Activated CD8-positive, alpha-beta memory T cell treated with anti-CD3 and anti-CD28 coated beads, Interleukin-2, amount 50 U/mL, for 4 hours (primary cell): ENCODE measurements around the gene PHAX.
"Not testable (repeated sequence)": the region's sequence is repeated elsewhere in the genome, so short reads cannot be mapped to it uniquely, and the experiment has no call there.

Source experiments
- DNase-seq: peaks from one replicate; pipeline ENCODE4 v3.0.0-alpha.2; 2020

PHAX gene

GRCh38 chr5:126605525-126605924 lies 4.8 kb downstream of the PHAX start:
- DNase-seq = no peak

GRCh38 chr5:126610160-126610559 lies 9.4 kb downstream of the PHAX start:
- no peak for DNase-seq

GRCh38 chr5:126610616-126611015 lies 9.9 kb downstream of the PHAX start:
- no peak for DNase-seq

GRCh38 chr5:126613941-126614592 lies 13.3 kb downstream of the PHAX start:
- no peak for DNase-seq

GRCh38 chr5:126615286-126615685 lies 14.5 kb downstream of the PHAX start:
- no peak for DNase-seq

- DNase-seq = not testable (repeated sequence)
Observed at GRCh38 chr5:126617603-126618002, 16.9 kb downstream of the PHAX start.

GRCh38 chr5:126619781-126620180 lies 19.0 kb downstream of the PHAX start:
- no peak for DNase-seq

GRCh38 chr5:126624534-126624933 lies 23.8 kb downstream of the PHAX start:
- no peak for DNase-seq

- DNase-seq = no peak
Observed at GRCh38 chr5:126628102-126628501, 27.4 kb downstream of the PHAX start.

- DNase-seq = no peak
Observed at GRCh38 chr5:126631920-126632319, 31.2 kb downstream of the PHAX start.

GRCh38 chr5:126633552-126633951 lies 32.8 kb downstream of the PHAX start:
- no peak for DNase-seq

GRCh38 chr5:126635585-126635984 lies 34.8 kb downstream of the PHAX start:
- DNase-seq = no peak

- no peak for DNase-seq
Observed at GRCh38 chr5:126636956-126637355, 36.2 kb downstream of the PHAX start.

GRCh38 chr5:126640866-126641265 lies 40.1 kb downstream of the PHAX start:
- no peak for DNase-seq

GRCh38 chr5:126641387-126641786 lies 40.6 kb downstream of the PHAX start:
- no peak for DNase-seq

GRCh38 chr5:126645132-126645531 lies 44.4 kb downstream of the PHAX start:
- no peak for DNase-seq

- no peak for DNase-seq
Observed at GRCh38 chr5:126647071-126647470, 46.3 kb downstream of the PHAX start.

- no peak for DNase-seq
Observed at GRCh38 chr5:126648471-126648870, 47.7 kb downstream of the PHAX start.

- not testable (repeated sequence) for DNase-seq
Observed at GRCh38 chr5:126649057-126649456, 48.3 kb downstream of the PHAX start.

- DNase-seq = not testable (repeated sequence)
Observed at GRCh38 chr5:126649709-126650108, 49.0 kb downstream of the PHAX start.

- no peak for DNase-seq
Observed at GRCh38 chr5:126650463-126650862, 49.7 kb downstream of the PHAX start.

- DNase-seq = no peak
Observed at GRCh38 chr5:126651013-126651577, 50.3 kb downstream of the PHAX start.

GRCh38 chr5:126656401-126657007 lies 55.8 kb downstream of the PHAX start:
- DNase-seq = no peak

GRCh38 chr5:126658561-126658960 lies 57.8 kb downstream of the PHAX start:
- no peak for DNase-seq
